ENCODE results near the gene OTUB1. TPM values are rescaled to one million over a fixed set of nuclear protein-coding genes. Genes with fewer than 3 reads are reported as not detected.

The OTUB1 gene
- total RNA-seq, 1 experiment from 2014 or later: 87.0 TPM

DNA sequence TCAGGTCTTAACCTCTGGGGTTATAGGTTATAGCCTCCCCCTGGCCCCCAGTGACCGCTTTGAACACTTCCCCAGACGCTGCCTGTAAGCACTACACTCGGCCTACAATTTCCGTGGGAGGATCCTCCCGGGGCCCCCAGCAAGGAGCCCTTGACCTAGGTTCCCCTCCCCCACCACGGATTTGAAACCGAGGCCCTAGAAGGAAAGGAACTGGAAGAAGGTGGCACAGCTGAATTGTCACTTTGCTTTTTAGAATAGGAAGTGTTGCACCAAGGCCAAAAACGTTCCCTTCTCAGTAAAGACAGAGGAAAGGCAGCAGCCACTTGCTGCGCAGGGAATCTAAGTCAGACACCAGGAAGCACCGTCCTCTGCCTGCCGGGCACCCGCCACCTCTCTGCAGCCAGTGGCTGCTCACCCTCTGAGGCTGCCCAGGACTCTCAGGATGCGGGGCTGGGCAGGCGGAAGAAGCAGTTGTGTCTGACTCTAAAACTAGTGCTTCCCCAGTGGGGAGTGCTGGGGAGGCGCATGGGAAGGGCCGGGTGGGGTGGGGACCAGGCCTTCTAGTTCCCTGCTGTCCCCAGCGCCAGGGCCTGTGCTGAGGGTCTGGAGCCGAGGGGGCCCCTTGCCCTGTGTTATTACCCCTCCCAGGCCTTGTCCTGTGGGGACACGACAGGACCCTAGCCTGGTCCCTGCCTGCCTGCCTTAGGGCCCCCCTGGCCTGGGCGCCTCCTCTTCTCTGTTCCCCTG lies 41.6 kb downstream of the OTUB1 start (continued):
- no peak for TF ChIP-seq EZH2phosphoT487 (IDR thresholded peaks at IDR 0.05; ENCODE audit: borderline replicate concordance)
- TF ChIP-seq, protein P1, sequence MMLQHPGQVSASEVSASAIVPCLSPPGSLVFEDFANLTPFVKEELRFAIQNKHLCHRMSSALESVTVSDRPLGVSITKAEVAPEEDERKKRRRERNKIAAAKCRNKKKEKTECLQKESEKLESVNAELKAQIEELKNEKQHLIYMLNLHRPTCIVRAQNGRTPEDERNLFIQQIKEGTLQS (IDR thresholded peaks at IDR 0.05): no peak

DNA sequence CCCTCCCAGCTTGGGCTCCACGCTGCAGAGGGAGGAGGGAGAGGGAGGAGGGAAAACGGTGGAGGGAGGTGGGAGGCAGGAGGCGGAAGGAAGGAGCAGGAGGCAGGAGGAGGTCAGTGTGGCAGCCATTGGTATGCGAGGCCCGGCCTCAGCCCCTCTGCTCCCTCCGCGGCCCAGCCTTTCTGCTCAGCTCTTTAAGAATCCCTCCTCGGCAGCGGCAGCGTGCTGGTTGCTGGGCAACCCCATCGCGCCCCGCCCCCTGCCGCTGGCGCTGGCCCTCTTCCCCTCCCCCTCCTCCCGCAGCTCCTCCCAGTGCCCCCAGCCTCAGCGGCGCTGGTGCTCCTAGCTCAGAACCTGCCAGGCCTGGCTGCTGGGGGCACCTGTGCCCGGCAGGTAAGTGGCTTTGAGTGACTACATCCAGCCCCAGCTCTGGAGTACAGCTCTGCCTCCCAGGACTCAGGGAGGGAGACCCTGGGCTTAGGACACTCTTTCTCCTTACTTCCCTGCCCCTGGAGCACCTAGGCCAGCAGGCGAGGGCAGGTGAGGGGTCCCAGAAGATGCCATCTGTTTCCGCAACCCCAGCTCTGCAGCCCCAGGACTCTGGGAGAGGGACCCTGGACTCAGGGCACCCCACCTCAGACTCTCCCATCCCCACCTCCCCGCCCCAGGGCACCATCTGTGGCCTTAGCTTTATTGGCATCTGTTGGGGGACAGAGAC lies 42.3 kb downstream of the OTUB1 start:
- H3K9ac ChIP-seq (ENCODE audit: low read length): no peak overlapping the region
- intact Hi-C loops (cut with micrococcal nuclease): no loop called here
- peaks cover 0 to 12% of the 10 kb centered on the region in 2 experiments; a peak in 2 of 4 replicates for H3K4me1 ChIP-seq (ENCODE audit: control insufficient read depth in 1 of 2, insufficient read depth in 2 of 2, low read length in 2 of 2)
- H2AFZ ChIP-seq (ENCODE audit: low read depth, low read length, poor library complexity, severe bottlenecking): no peak overlapping the region
- H3K4me3 ChIP-seq (replicated peaks in 1 of 2; ENCODE audit: low read depth in 1 of 2, low read length in 2 of 2): no peak overlapping the region
- no peaks in the 10 kb centered on the region for H3K36me3 ChIP-seq (ENCODE audit: control insufficient read depth in 1 of 2, insufficient read depth in 2 of 2, low read length in 2 of 2)
- H3K9me3 ChIP-seq (ENCODE audit: control insufficient read depth in 1 of 2, insufficient read depth in 1 of 2, low read depth in 1 of 2, low read length in 2 of 2): no peaks in the 10 kb centered on the region
- H3K9me2 ChIP-seq (ENCODE audit: insufficient read depth): no peaks in the 10 kb centered on the region
- ChIA-PET RAD21 (ENCODE audit: low non-redundant PET in 1 of 2, low total read pairs in 2 of 2, uncharacterized antibody in 2 of 2, unreplicated experiment in 2 of 2) (interaction anchor here in 1 of 2 experiments (0.6 kb wide), 1 partner anchor 157 kb away, joined by 5 read pairs; no protein-coding TSS in a partner anchor), CTCF (no interaction called here), POLR2A (no interaction called here)
- no TSS peak for BruUV-seq (replicated peaks)
- DNase-seq (ENCODE audit: low read depth, low spot score): no peak
- H3K79me2 ChIP-seq (ENCODE audit: insufficient read depth, low read length): no peaks in the 10 kb centered on the region
- H3K27ac ChIP-seq (ENCODE audit: low read depth, low read length): no peak overlapping the region
- no peak for ATAC-seq
- no peak overlapping the region for H3K4me2 ChIP-seq (ENCODE audit: low read length)
- no peaks in the 10 kb centered on the region for H4K20me1 ChIP-seq (ENCODE audit: insufficient read depth)
- no peaks in the 10 kb centered on the region for H3K27me3 ChIP-seq (ENCODE audit: insufficient read depth, low read length)
- TF ChIP-seq SP1 (IDR thresholded peaks at IDR 0.05; ENCODE audit: low read depth): no peak
- no peak for TF ChIP-seq ZFX (IDR thresholded peaks at IDR 0.05)
- TF ChIP-seq TCF7L2 (IDR thresholded peaks at IDR 0.05; ENCODE audit: borderline replicate concordance, extremely low read depth, insufficient read depth, insufficient read length): no peak
- TF ChIP-seq ZNF274 (IDR thresholded peaks at IDR 0.05; ENCODE audit: low read depth, low read length): no peak
- TF ChIP-seq, protein P1 (IDR thresholded peaks at IDR 0.05): no peak
- no peak for TF ChIP-seq CBX3 (IDR thresholded peaks at IDR 0.05; ENCODE audit: low read depth)
- no peak for TF ChIP-seq EZH2phosphoT487 (IDR thresholded peaks at IDR 0.05; ENCODE audit: borderline replicate concordance)
- no peak for TF ChIP-seq CEBPB (IDR thresholded peaks at IDR 0.05; ENCODE audit: low read depth)
- no peak for TF ChIP-seq EGR1 (IDR thresholded peaks at IDR 0.05; ENCODE audit: low read depth)
- TF ChIP-seq, protein P2, sequence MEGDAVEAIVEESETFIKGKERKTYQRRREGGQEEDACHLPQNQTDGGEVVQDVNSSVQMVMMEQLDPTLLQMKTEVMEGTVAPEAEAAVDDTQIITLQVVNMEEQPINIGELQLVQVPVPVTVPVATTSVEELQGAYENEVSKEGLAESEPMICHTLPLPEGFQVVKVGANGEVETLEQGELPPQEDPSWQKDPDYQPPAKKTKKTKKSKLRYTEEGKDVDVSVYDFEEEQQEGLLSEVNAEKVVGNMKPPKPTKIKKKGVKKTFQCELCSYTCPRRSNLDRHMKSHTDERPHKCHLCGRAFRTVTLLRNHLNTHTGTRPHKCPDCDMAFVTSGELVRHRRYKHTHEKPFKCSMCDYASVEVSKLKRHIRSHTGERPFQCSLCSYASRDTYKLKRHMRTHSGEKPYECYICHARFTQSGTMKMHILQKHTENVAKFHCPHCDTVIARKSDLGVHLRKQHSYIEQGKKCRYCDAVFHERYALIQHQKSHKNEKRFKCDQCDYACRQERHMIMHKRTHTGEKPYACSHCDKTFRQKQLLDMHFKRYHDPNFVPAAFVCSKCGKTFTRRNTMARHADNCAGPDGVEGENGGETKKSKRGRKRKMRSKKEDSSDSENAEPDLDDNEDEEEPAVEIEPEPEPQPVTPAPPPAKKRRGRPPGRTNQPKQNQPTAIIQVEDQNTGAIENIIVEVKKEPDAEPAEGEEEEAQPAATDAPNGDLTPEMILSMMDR (IDR thresholded peaks at IDR 0.05 in 2 of 3, conservative IDR thresholded peaks at IDR 0.05 in 1 of 3; ENCODE audit: borderline replicate concordance in 1 of 3, insufficient read depth in 1 of 3, low read depth in 2 of 3, low read length in 2 of 3): no peak
- TF ChIP-seq, protein P3, sequence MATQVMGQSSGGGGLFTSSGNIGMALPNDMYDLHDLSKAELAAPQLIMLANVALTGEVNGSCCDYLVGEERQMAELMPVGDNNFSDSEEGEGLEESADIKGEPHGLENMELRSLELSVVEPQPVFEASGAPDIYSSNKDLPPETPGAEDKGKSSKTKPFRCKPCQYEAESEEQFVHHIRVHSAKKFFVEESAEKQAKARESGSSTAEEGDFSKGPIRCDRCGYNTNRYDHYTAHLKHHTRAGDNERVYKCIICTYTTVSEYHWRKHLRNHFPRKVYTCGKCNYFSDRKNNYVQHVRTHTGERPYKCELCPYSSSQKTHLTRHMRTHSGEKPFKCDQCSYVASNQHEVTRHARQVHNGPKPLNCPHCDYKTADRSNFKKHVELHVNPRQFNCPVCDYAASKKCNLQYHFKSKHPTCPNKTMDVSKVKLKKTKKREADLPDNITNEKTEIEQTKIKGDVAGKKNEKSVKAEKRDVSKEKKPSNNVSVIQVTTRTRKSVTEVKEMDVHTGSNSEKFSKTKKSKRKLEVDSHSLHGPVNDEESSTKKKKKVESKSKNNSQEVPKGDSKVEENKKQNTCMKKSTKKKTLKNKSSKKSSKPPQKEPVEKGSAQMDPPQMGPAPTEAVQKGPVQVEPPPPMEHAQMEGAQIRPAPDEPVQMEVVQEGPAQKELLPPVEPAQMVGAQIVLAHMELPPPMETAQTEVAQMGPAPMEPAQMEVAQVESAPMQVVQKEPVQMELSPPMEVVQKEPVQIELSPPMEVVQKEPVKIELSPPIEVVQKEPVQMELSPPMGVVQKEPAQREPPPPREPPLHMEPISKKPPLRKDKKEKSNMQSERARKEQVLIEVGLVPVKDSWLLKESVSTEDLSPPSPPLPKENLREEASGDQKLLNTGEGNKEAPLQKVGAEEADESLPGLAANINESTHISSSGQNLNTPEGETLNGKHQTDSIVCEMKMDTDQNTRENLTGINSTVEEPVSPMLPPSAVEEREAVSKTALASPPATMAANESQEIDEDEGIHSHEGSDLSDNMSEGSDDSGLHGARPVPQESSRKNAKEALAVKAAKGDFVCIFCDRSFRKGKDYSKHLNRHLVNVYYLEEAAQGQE (IDR thresholded peaks at IDR 0.05; ENCODE audit: low read depth): no peak
- TF ChIP-seq, protein P4, sequence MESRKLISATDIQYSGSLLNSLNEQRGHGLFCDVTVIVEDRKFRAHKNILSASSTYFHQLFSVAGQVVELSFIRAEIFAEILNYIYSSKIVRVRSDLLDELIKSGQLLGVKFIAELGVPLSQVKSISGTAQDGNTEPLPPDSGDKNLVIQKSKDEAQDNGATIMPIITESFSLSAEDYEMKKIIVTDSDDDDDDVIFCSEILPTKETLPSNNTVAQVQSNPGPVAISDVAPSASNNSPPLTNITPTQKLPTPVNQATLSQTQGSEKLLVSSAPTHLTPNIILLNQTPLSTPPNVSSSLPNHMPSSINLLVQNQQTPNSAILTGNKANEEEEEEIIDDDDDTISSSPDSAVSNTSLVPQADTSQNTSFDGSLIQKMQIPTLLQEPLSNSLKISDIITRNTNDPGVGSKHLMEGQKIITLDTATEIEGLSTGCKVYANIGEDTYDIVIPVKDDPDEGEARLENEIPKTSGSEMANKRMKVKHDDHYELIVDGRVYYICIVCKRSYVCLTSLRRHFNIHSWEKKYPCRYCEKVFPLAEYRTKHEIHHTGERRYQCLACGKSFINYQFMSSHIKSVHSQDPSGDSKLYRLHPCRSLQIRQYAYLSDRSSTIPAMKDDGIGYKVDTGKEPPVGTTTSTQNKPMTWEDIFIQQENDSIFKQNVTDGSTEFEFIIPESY (IDR thresholded peaks at IDR 0.05; ENCODE audit: extremely low read depth, insufficient replicate concordance, low read length): no peak
- TF ChIP-seq, protein P5, sequence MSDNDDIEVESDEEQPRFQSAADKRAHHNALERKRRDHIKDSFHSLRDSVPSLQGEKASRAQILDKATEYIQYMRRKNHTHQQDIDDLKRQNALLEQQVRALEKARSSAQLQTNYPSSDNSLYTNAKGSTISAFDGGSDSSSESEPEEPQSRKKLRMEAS (IDR thresholded peaks at IDR 0.05): no peak
